BLaER1 (cell line): ENCODE results near the gene GSX2.

Source experiments
- H3K27ac ChIP-seq: shearing (Covaris generic); formaldehyde crosslinking; 2 replicates; pipeline ENCODE4 v1.8.1; 2022
- H3K27me3 ChIP-seq: shearing (Covaris generic); formaldehyde crosslinking; 2 replicates; pipeline ENCODE4 v1.8.1; 2022
- H3K36me3 ChIP-seq: shearing (Covaris generic); formaldehyde crosslinking; 2 replicates; pipeline ENCODE4 v1.8.1; 2022
- H3K4me1 ChIP-seq: shearing (Covaris generic); formaldehyde crosslinking; 2 replicates; pipeline ENCODE4 v1.8.1; 2022
- H3K4me2 ChIP-seq: shearing (Covaris generic); formaldehyde crosslinking; 2 replicates; pipeline ENCODE4 v1.8.1; 2022
- H3K4me3 ChIP-seq: shearing (Covaris generic); formaldehyde crosslinking; 2 replicates; pipeline ENCODE4 v1.8.1; 2022
- H3K9ac ChIP-seq: shearing (Covaris generic); formaldehyde crosslinking; 2 replicates; pipeline ENCODE4 v1.8.1; 2022
- H3K9me3 ChIP-seq: shearing (Covaris generic); formaldehyde crosslinking; 2 replicates; pipeline ENCODE4 v1.8.1; 2022
- H4K20me1 ChIP-seq: shearing (Covaris generic); formaldehyde crosslinking; 2 replicates; pipeline ENCODE4 v1.8.1; 2022
- Cebpa-rat ChIP-seq: shearing (Covaris generic); IDR thresholded peaks from 2 replicates; pipeline ENCODE4 v1.8.1; 2022

Gene GSX2

GRCh38 chr4:54074381-54074780 lies 25.6 kb upstream of the GSX2 start:
- H3K27me3 ChIP-seq, result no peaks in the 10 kb centered on the region
- H3K4me3 ChIP-seq, result no peak overlapping the region
- H3K27ac ChIP-seq, result no peak overlapping the region
- H3K4me2 ChIP-seq, result no peak overlapping the region
- H3K9ac ChIP-seq, result no peak overlapping the region
- no peak for TF ChIP-seq Cebpa-rat
- H4K20me1 ChIP-seq, result no peaks in the 10 kb centered on the region
- H3K9me3 ChIP-seq, result no peaks in the 10 kb centered on the region
- no peaks in the 10 kb centered on the region for H3K4me1 ChIP-seq
- no peaks in the 10 kb centered on the region for H3K36me3 ChIP-seq

GRCh38 chr4:54076673-54077072 lies 23.3 kb upstream of the GSX2 start:
- Histone ChIP-seq H3K27me3 (no peaks in the 10 kb centered on the region), H3K36me3 (no peaks in the 10 kb centered on the region), H3K4me1 (no peaks in the 10 kb centered on the region), H3K9me3 (no peaks in the 10 kb centered on the region), H3K4me2 (no peak overlapping the region), H3K9ac (no peak overlapping the region), H3K4me3 (no peak overlapping the region), H3K27ac (no peak overlapping the region), H4K20me1 (no peaks in the 10 kb centered on the region)
- no peak for TF ChIP-seq Cebpa-rat

- no peak overlapping the region for H3K27ac ChIP-seq
- H3K27me3 ChIP-seq, result no peaks in the 10 kb centered on the region
- no peak for TF ChIP-seq Cebpa-rat
Observed at GRCh38 chr4:54077812-54078211, 22.2 kb upstream of the GSX2 start.

GRCh38 chr4:54082168-54082567 lies 17.8 kb upstream of the GSX2 start:
- H3K9ac ChIP-seq, result no peak overlapping the region
- no peak overlapping the region for H3K4me3 ChIP-seq
- no peak overlapping the region for H3K27ac ChIP-seq
- H4K20me1 ChIP-seq, result no peaks in the 10 kb centered on the region
- no peaks in the 10 kb centered on the region; the same call in 1 of the 2 replicates for H3K27me3 ChIP-seq
- no peaks in the 10 kb centered on the region for H3K9me3 ChIP-seq
- H3K4me2 ChIP-seq, result no peak overlapping the region
- no peaks in the 10 kb centered on the region for H3K4me1 ChIP-seq
- TF ChIP-seq Cebpa-rat, result no peak
- H3K36me3 ChIP-seq, result no peaks in the 10 kb centered on the region

More at GRCh38 chr4:54077812-54078211, 22.2 kb upstream of the GSX2 start:
- Histone ChIP-seq H3K9ac (no peak overlapping the region), H3K4me3 (no peak overlapping the region), H3K9me3 (no peaks in the 10 kb centered on the region), H3K4me2 (no peak overlapping the region), H3K36me3 (no peaks in the 10 kb centered on the region), H3K4me1 (no peaks in the 10 kb centered on the region), H4K20me1 (no peaks in the 10 kb centered on the region)

- no peaks in the 10 kb centered on the region for H3K9me3 ChIP-seq
- H3K4me1 ChIP-seq, result no peaks in the 10 kb centered on the region
- no peak for TF ChIP-seq Cebpa-rat
- H3K9ac ChIP-seq, result no peak overlapping the region
- no peak overlapping the region for H3K4me2 ChIP-seq
- H3K27me3 ChIP-seq, result no peaks in the 10 kb centered on the region; the same call in 1 of the 2 replicates
- no peaks in the 10 kb centered on the region for H4K20me1 ChIP-seq
- H3K27ac ChIP-seq, result no peak overlapping the region
- H3K36me3 ChIP-seq, result no peaks in the 10 kb centered on the region
- no peak overlapping the region for H3K4me3 ChIP-seq
Observed at GRCh38 chr4:54085284-54085683, 14.7 kb upstream of the GSX2 start.

GRCh38 chr4:54089875-54090274 lies 10.1 kb upstream of the GSX2 start:
- Histone ChIP-seq H3K27me3 (peaks cover 44% of the 10 kb centered on the region), H3K4me3 (no peak overlapping the region)

GRCh38 chr4:54090404-54090803 lies 9.6 kb upstream of the GSX2 start:
- Histone ChIP-seq H4K20me1 (no peaks in the 10 kb centered on the region), H3K9ac (no peak overlapping the region), H3K27me3 (peaks cover 50% of the 10 kb centered on the region), H3K36me3 (no peaks in the 10 kb centered on the region), H3K4me3 (no peak overlapping the region), H3K4me2 (no peak overlapping the region), H3K27ac (no peak overlapping the region), H3K9me3 (peaks cover 34% of the 10 kb centered on the region), H3K4me1 (no peaks in the 10 kb centered on the region)
- TF ChIP-seq Cebpa-rat, result no peak

More at GRCh38 chr4:54089875-54090274, 10.1 kb upstream of the GSX2 start:
- H3K27ac ChIP-seq, result no peak overlapping the region
- no peaks in the 10 kb centered on the region for H4K20me1 ChIP-seq
- H3K36me3 ChIP-seq, result no peaks in the 10 kb centered on the region
- H3K4me1 ChIP-seq, result no peaks in the 10 kb centered on the region
- H3K9ac ChIP-seq, result no peak overlapping the region
- no peak for TF ChIP-seq Cebpa-rat
- H3K4me2 ChIP-seq, result no peak overlapping the region
- H3K9me3 ChIP-seq, result peaks cover 34% of the 10 kb centered on the region

- Histone ChIP-seq H3K27ac (no peak overlapping the region), H3K9ac (no peak overlapping the region), H3K4me2 (no peak overlapping the region), H3K4me3 (no peak overlapping the region), H3K36me3 (no peaks in the 10 kb centered on the region), H3K9me3 (peaks cover 34% of the 10 kb centered on the region), H4K20me1 (no peaks in the 10 kb centered on the region), H3K27me3 (peaks cover 56% of the 10 kb centered on the region), H3K4me1 (no peaks in the 10 kb centered on the region)
- no peak for TF ChIP-seq Cebpa-rat
Observed at GRCh38 chr4:54090804-54091623, 8.9 kb upstream of the GSX2 start.

GRCh38 chr4:54091637-54092404 lies 8.1 kb upstream of the GSX2 start:
- peaks cover 34% of the 10 kb centered on the region for H3K9me3 ChIP-seq
- no peak overlapping the region for H3K4me3 ChIP-seq
- no peak overlapping the region for H3K27ac ChIP-seq
- H3K9ac ChIP-seq, result no peak overlapping the region
- no peak for TF ChIP-seq Cebpa-rat
- H3K4me1 ChIP-seq, result no peaks in the 10 kb centered on the region
- peaks cover 64% of the 10 kb centered on the region for H3K27me3 ChIP-seq
- H4K20me1 ChIP-seq, result no peaks in the 10 kb centered on the region; the same call in 1 of the 2 replicates
- no peaks in the 10 kb centered on the region for H3K36me3 ChIP-seq
- no peak overlapping the region for H3K4me2 ChIP-seq
